Neural cell (in vitro differentiated cells): ENCODE data around the gene A1BG.

Experiments used
- EZH2 ChIP-seq: fragments of 200-600, 300-800 bp; shearing (Covaris generic), sonication (generic); IDR thresholded peaks from 2 replicates; pipeline ENCODE4 v1.6.1; 2014; ENCODE audit warnings: antibody characterized with exemption, low read length, borderline replicate concordance, mild to moderate bottlenecking; ENCODE audit not compliant: insufficient read depth, poor library complexity, severe bottlenecking
- POLR2AphosphoS5 ChIP-seq: IDR thresholded peaks from 2 replicates; pipeline ENCODE4 v1.6.1; 2012

- TF ChIP-seq POLR2AphosphoS5 (no peak), EZH2 (no peak)
These were observed 34.9 kb upstream of the A1BG start for GRCh38 chr19:58388175-58388526.
